Epithelial cell of esophagus (primary cell): Measurements from ENCODE around the gene RC3H2.
"Not testable (repeated sequence)": the region's sequence is repeated elsewhere in the genome, so short reads cannot be mapped to it uniquely, and the experiment has no call there.

Source experiments
- DNase-seq: peaks from one replicate; pipeline ENCODE4 v3.0.0; 2010; ENCODE audit warnings: low read depth
- H3K4me3 ChIP-seq: 2 replicates; pipeline ENCODE4 v1.5.1; 2011; ENCODE audit warnings: mild to moderate bottlenecking, low read length, control low read depth
- CTCF ChIP-seq: IDR thresholded peaks from 2 replicates; pipeline ENCODE4 v1.5.1; 2011; ENCODE audit warnings: low read depth, mild to moderate bottlenecking, low read length, control low read depth, inconsistent platforms; ENCODE audit not compliant: insufficient read depth; ENCODE audit errors: missing control alignments

Gene RC3H2

GRCh38 chr9:122863407-122863806, 41.8 kb downstream of the RC3H2 start:
- H3K4me3 ChIP-seq = no peak overlapping the region
- TF ChIP-seq CTCF = no peak
- no peak for DNase-seq

GRCh38 chr9:122860319-122861142, 44.6 kb downstream of the RC3H2 start:
- TF ChIP-seq CTCF = no peak
- no peak for DNase-seq

GRCh38 chr9:122857815-122858214, 47.3 kb downstream of the RC3H2 start:
- H3K4me3 ChIP-seq = no peak overlapping the region
- no peak for DNase-seq
- no peak for TF ChIP-seq CTCF

More at GRCh38 chr9:122860319-122861142, 44.6 kb downstream of the RC3H2 start:
- no peak overlapping the region for H3K4me3 ChIP-seq

- H3K4me3 ChIP-seq, DNase-seq: not testable (repeated sequence)
Measured at GRCh38 chr9:122852085-122852786, 52.9 kb downstream of the RC3H2 start.

- TF ChIP-seq CTCF = no peak
- no peak for DNase-seq
- no peak overlapping the region for H3K4me3 ChIP-seq
Measured at GRCh38 chr9:122848256-122848943, 56.8 kb downstream of the RC3H2 start.

GRCh38 chr9:122846371-122846940, 58.7 kb downstream of the RC3H2 start:
- no peak for TF ChIP-seq CTCF
- no peak for DNase-seq
- H3K4me3 ChIP-seq = no peak overlapping the region

- no peak overlapping the region for H3K4me3 ChIP-seq
- DNase-seq = no peak
- TF ChIP-seq CTCF = no peak
Measured at GRCh38 chr9:122845116-122845515, 60.0 kb downstream of the RC3H2 start.
